ENCODE results near the gene BCAS3. TPM values are rescaled to one million over a fixed set of nuclear protein-coding genes. Genes with fewer than 3 reads are reported as not detected.
"Not testable (repeated sequence)": the region's sequence is repeated elsewhere in the genome, so short reads cannot be mapped to it uniquely, and the experiment has no call there.

The BCAS3 gene
- polyA plus RNA-seq, 1 donor from 2014 or later: 23.2 TPM

DNA sequence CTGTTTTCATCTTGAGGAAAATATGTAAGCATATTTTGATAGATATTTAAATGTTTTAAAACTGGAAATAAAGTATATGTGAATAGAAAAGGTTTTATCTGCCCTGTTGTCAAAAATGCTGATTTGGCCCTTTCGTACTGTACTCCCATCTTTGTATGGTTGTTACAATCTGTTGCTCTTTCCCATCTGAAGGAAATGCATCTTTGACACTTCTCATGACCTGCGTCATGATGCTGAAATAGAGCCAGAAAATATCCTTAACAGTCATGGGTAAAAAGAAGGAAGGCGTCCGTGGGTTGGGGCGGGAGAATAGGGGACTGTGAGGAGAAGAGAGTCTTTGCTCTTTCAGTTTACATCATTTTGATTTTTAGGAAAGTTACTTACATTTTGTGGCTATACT, 327.7 kb downstream of the BCAS3 start:
- peaks cover 10% of the 10 kb centered on the region for H3K36me3 Mint-ChIP-seq
- H3K4me1 Mint-ChIP-seq: no peaks in the 10 kb centered on the region
- no peaks in the 10 kb centered on the region for H3K27me3 Mint-ChIP-seq
- H3K4me3 Mint-ChIP-seq: no peak overlapping the region
- no peaks in the 10 kb centered on the region for H3K9me3 Mint-ChIP-seq
- H3K27ac Mint-ChIP-seq: no peak overlapping the region

DNA sequence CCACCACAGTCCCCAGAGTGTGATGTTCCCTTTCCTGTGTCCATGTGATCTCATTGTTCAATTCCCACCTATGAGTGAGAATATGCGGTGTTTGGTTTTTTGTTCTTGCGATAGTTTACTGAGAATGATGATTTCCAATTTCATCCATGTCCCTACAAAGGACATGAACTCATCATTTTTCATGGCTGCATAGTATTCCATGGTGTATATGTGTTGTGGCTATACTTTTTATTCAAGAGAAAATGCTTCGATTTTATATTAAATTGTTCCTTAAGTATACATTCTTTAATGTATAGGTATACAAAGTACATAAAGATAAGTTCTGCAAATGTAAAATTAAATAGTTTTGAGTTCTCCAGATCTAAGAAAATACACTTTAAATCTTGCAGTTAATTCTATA, 328.3 kb downstream of the BCAS3 start:
- H3K27me3 Mint-ChIP-seq, H3K27ac Mint-ChIP-seq, H3K36me3 Mint-ChIP-seq, H3K4me3 Mint-ChIP-seq, H3K4me1 Mint-ChIP-seq, H3K9me3 Mint-ChIP-seq: not testable (repeated sequence)

DNA sequence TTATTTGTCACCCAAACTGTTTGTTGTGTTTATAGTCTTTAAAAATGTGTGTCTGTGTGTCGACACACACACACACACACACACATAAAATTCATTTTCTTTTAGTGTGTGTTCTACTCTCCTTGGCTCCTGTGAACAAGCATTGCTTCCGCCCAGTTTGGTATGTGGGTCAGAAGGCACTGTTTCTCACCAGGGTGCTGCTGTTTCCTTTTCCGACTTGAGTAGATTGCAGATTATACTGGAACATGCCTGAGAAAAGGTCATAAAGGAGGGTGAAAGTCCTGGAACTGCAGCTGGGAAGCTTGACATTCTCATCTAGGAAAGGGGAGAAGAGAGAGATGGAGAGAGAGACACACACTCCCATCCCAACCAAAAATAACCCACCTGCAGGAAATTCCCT, 330.3 kb downstream of the BCAS3 start:
- H3K27ac Mint-ChIP-seq: no peak overlapping the region
- no peaks in the 10 kb centered on the region for H3K4me1 Mint-ChIP-seq
- H3K27me3 Mint-ChIP-seq: no peaks in the 10 kb centered on the region
- no peaks in the 10 kb centered on the region for H3K9me3 Mint-ChIP-seq
- H3K4me3 Mint-ChIP-seq: no peak overlapping the region
- peaks cover 10% of the 10 kb centered on the region for H3K36me3 Mint-ChIP-seq

DNA sequence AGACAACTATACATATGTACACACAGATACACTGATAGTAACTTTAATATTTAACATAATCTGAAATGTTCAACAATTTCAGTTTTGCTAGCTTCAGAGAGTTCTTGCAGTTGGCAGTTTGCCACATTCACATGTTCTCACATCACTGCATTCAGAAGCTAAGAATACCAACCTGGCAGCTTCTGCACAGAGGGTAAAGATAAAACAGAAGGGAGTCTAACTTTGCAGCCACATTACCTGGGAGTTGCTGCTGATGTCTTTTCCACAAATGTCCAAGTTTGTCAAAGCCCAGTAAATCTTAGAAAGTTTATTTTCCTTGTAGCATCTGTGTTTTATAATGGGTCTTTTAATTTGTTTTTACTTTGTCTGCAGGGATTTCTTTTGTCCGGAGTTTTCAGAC, 332.0 kb downstream of the BCAS3 start:
- Mint-ChIP-seq H3K27ac (no peak overlapping the region), H3K4me3 (no peak overlapping the region), H3K4me1 (no peaks in the 10 kb centered on the region), H3K27me3 (no peaks in the 10 kb centered on the region), H3K9me3 (no peaks in the 10 kb centered on the region), H3K36me3 (peaks cover 4% of the 10 kb centered on the region)

DNA sequence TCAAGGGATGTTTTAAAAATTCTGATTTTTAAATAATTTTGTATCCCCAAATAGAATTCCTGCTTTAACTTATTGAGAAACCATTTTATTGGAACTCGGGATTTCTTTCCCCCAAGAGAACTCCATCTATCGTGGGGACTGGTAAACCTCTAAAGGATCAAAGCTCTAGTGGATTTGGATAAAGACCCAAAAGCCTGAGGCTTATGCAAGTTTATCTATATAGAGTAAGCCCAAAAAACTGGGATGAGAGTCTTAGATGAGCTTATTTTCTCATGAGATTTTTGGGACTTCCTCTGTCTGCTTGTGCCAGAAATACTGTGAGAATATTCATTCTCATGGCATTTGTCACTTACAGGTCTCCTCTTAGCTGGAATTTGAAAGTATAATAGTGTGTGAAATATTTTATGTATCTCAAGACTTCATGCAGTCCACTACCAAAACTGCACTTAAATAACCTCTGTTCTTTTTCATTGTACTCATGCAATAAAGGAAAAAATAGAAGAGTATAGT, 333.1 kb downstream of the BCAS3 start:
- peaks cover 4% of the 10 kb centered on the region for H3K36me3 Mint-ChIP-seq
- H3K4me1 Mint-ChIP-seq: no peaks in the 10 kb centered on the region
- H3K4me3 Mint-ChIP-seq: no peak overlapping the region
- H3K9me3 Mint-ChIP-seq: no peaks in the 10 kb centered on the region
- no peak overlapping the region for H3K27ac Mint-ChIP-seq
- no peaks in the 10 kb centered on the region for H3K27me3 Mint-ChIP-seq

DNA sequence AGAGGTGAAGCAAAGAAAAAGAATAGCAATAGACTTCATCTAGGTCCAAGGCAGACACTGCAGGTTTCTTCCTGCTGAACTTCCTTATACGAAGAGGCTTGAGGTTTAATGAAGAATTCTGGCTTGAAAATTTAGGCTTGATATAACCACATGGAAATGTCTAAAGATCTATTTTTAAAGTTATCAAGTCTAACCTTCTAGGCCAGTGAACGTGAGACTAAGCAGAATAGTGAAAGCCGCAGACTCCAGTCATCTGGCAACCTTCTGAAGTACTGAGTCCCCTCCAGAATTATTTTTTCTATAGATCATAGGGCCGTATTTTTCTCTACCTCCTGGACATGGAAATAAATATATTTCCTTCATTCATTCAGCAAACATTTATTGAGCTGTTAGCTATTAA, 333.6 kb downstream of the BCAS3 start:
- no peak overlapping the region for H3K27ac Mint-ChIP-seq
- H3K4me3 Mint-ChIP-seq: no peak overlapping the region
- no peaks in the 10 kb centered on the region for H3K4me1 Mint-ChIP-seq
- peaks cover 7% of the 10 kb centered on the region for H3K36me3 Mint-ChIP-seq
- H3K9me3 Mint-ChIP-seq: no peaks in the 10 kb centered on the region
- no peaks in the 10 kb centered on the region for H3K27me3 Mint-ChIP-seq

DNA sequence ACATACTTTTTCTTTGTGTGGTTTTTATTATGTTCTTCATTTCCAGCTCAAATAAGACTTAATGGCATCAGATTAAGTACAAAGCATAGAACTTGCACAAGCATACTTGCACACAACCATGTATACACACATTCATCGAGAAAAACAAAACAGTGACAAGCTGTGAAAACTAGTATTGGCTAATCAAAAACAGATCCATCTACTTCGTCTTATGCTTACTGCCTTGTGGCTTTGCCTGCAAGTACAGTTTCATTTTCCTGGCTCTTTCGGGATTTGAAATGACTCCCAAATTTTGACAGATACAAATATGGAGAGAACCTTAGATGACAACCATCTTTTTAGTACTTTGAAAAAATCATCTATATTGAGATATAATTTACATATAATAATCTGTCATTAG, 338.3 kb downstream of the BCAS3 start:
- H3K9me3 Mint-ChIP-seq: no peaks in the 10 kb centered on the region
- no peak overlapping the region for H3K27ac Mint-ChIP-seq
- peaks cover 10% of the 10 kb centered on the region for H3K36me3 Mint-ChIP-seq
- H3K4me3 Mint-ChIP-seq: no peak overlapping the region
- no peaks in the 10 kb centered on the region for H3K27me3 Mint-ChIP-seq
- no peaks in the 10 kb centered on the region for H3K4me1 Mint-ChIP-seq

DNA sequence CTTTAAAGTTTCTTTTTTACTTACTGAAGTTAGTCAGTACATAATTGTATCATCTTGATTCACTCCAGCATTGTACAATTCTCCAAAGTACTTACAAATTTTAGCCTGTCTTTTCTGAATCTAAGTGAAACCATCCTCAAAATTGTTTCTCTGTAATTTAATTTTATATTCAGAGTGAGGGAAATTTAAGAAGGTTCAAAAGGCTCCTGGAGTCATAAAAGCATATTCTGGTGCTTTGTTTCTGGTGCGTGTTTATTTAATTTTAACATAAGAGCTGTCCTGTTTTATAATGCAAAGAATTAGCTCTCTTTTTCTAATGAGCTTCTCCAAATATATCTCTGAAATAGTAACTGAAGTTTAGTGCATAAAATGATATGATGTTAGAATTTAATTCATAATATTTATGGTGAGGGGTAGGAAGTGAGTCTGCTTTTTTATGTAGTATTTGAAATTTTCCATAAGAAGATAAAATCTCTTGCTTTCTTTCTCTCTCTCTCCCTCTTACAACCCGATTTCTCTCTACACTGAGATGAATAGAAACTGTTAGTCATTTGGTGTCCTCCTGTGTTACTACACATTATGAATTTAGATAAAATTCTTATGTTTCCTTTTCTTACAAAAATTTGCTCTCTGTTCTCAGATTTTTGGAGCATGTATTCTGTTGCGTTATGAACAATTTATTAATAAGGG, 339.8 kb downstream of the BCAS3 start:
- no peak overlapping the region for H3K27ac Mint-ChIP-seq
- H3K27me3 Mint-ChIP-seq: no peaks in the 10 kb centered on the region
- H3K4me1 Mint-ChIP-seq: no peaks in the 10 kb centered on the region
- H3K9me3 Mint-ChIP-seq: no peaks in the 10 kb centered on the region
- no peak overlapping the region for H3K4me3 Mint-ChIP-seq
- H3K36me3 Mint-ChIP-seq: peaks cover 13% of the 10 kb centered on the region

DNA sequence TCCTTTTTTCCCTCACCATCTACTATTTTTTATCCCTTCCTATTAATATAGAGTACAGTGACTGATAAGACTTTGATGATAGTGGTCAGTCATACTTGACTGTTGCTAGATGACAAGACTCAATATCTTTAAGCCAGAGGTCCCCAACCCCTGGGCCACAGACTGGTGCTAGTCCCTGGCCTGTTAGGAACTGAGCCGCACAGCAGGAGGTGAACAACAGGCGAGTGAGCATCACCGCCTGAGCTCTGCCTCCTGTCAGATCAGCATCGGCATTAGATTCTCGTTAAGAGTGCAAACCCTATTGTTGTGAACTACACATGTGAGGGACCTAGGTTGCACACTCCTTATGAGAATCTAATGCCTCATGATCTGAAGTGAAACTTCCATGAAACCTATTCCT, 341.3 kb downstream of the BCAS3 start:
- Mint-ChIP-seq H3K36me3 (peaks cover 16% of the 10 kb centered on the region), H3K4me3 (no peak overlapping the region), H3K9me3 (no peaks in the 10 kb centered on the region), H3K4me1 (no peaks in the 10 kb centered on the region), H3K27me3 (no peaks in the 10 kb centered on the region), H3K27ac (no peak overlapping the region)

DNA sequence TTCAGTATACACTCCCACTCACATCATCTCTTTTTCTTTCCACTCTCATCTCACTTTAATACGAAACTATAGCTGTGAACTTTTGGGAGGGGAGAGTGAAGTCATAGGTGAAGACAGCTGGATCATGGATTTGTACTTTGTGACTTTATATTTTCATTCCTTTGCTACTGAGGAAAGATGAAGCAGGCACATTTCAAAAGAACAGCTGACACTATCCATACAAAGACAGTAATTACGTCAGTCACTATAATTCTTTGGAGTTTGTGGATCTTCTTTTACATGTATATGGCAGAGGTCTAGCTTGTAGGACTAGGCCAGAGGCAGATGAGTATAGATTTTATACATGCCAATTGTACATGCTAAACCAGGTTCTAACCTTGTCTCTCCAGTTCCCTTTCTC, 346.3 kb downstream of the BCAS3 start:
- no peak overlapping the region for H3K4me3 Mint-ChIP-seq
- no peaks in the 10 kb centered on the region for H3K4me1 Mint-ChIP-seq
- no peak overlapping the region for H3K27ac Mint-ChIP-seq
- peaks cover 9% of the 10 kb centered on the region for H3K36me3 Mint-ChIP-seq
- H3K9me3 Mint-ChIP-seq: peaks cover 0 to 1% (median 0%) of the 10 kb centered on the region in 3 donors
- no peaks in the 10 kb centered on the region for H3K27me3 Mint-ChIP-seq

DNA sequence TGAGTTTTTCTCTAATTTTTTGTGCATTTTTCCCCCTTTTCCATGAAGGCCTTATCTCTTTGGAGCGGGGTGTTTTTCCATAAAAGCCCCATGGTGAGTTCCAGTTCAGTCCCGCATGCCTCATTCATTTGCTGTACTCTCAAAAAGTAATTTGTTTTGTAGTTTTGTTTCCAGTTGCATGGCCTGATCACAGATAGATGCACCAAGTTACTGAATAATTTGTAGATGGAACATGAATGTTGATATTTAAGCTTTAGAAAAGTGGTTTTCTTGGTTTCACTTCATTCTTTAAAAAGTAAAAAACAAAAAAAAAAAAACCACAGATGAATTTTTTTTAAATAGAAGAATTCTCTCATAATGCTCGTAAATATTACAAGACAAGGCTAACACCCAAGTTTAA, 349.2 kb downstream of the BCAS3 start:
- H3K27me3 Mint-ChIP-seq: no peaks in the 10 kb centered on the region
- H3K4me3 Mint-ChIP-seq: no peak overlapping the region

DNA sequence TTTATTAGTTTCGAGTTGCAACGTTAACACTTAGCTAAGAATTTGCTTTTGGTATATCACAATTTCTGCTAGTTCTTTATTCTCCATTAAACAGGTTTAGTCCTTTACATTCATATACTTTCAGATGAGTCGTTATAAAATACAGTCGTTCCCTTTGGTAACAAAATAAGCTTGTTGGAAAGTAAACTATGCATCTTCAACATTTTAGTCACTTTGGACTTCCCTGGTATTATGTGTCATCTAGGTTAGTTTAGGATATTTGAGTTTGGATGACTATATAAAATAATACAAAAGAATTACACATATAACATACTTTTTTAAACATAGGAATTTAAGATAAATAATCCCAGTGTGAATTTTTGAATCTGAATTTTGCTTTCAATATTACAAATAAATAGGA, 351.5 kb downstream of the BCAS3 start:
- no peak overlapping the region for H3K4me3 Mint-ChIP-seq
- no peaks in the 10 kb centered on the region for H3K27me3 Mint-ChIP-seq
- H3K4me1 Mint-ChIP-seq: no peaks in the 10 kb centered on the region
- no peak overlapping the region for H3K27ac Mint-ChIP-seq
- peaks cover 0 to 1% (median 0%) of the 10 kb centered on the region in 3 donors for H3K9me3 Mint-ChIP-seq
- no peaks in the 10 kb centered on the region for H3K36me3 Mint-ChIP-seq

More for the DNA sequence above, 349.2 kb downstream of the BCAS3 start:
- no peaks in the 10 kb centered on the region for H3K4me1 Mint-ChIP-seq
- H3K36me3 Mint-ChIP-seq: peaks cover 4% of the 10 kb centered on the region
- H3K27ac Mint-ChIP-seq: no peak overlapping the region
- H3K9me3 Mint-ChIP-seq: peaks cover 0 to 1% (median 0%) of the 10 kb centered on the region in 3 donors

DNA sequence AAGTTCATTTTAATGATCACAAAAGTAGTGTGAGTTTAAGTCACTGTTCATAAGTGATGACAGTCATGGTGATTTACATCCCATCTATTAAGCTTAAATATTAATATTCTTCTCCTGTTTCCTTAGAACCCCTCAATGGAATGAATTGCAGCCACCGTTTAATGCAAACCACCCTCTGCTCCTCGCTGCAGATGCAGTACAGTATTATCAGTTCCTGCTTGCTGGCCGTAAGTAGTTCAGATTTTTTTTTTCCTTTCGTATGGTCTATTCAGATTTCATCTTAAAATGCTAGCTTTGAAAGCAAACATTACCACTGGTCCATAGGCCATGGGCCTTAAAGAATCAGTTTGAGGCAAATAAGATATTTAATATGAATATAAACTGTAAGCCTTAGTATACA, 363.0 kb downstream of the BCAS3 start:
- no peaks in the 10 kb centered on the region for H3K27me3 Mint-ChIP-seq
- H3K4me3 Mint-ChIP-seq: no peak overlapping the region
- no peak overlapping the region for H3K27ac Mint-ChIP-seq
- no peaks in the 10 kb centered on the region for H3K4me1 Mint-ChIP-seq
- H3K9me3 Mint-ChIP-seq: peaks cover 0 to 4% (median 0%) of the 10 kb centered on the region in 3 donors
- H3K36me3 Mint-ChIP-seq: peaks cover 16% of the 10 kb centered on the region

DNA sequence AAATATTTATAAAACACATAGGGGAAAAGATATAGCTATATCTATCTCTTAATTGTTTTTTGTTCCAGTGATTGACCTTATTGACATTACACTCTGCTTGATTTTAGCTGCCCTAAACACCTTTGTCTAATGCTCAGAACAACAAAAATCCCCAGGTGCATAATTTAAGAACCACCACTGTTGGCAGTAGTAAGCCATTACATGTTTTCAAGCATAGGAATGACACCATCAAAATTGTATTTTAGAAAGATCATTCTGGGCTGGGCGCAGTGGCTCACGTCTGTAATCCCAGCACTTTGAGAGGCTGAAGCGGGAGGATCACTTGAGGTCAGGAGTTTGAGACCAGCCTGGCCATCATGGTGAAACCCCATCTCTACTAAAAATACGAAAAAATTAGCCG, 364.7 kb downstream of the BCAS3 start:
- H3K4me1 Mint-ChIP-seq, H3K27ac Mint-ChIP-seq, H3K9me3 Mint-ChIP-seq, H3K4me3 Mint-ChIP-seq, H3K27me3 Mint-ChIP-seq: not testable (repeated sequence)
- peaks cover 19% of the 10 kb centered on the region for H3K36me3 Mint-ChIP-seq

DNA sequence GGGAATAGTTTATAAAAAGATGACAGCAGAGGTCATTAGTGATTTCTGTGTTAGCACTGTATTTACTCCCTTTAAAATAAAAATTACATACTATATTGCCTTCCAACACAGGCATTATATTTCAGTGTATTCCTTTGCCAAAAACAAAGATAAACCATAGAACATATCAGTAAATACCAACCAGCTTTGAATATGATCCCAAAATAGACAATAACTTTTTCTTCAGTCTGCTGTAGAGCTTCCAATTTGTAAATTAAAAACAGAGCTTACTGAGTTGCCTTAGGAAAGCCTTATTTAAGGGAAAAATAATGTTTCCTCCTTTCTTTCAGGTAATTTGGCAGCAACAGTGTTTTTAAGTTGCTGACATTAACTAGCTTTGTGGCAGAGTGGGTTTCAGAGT, 369.9 kb downstream of the BCAS3 start:
- Mint-ChIP-seq H3K9me3 (no peaks in the 10 kb centered on the region), H3K36me3 (peaks cover 4% of the 10 kb centered on the region), H3K27ac (no peak overlapping the region), H3K27me3 (no peaks in the 10 kb centered on the region), H3K4me1 (peaks cover 0 to 1% (median 0%) of the 10 kb centered on the region in 3 donors), H3K4me3 (no peak overlapping the region)

DNA sequence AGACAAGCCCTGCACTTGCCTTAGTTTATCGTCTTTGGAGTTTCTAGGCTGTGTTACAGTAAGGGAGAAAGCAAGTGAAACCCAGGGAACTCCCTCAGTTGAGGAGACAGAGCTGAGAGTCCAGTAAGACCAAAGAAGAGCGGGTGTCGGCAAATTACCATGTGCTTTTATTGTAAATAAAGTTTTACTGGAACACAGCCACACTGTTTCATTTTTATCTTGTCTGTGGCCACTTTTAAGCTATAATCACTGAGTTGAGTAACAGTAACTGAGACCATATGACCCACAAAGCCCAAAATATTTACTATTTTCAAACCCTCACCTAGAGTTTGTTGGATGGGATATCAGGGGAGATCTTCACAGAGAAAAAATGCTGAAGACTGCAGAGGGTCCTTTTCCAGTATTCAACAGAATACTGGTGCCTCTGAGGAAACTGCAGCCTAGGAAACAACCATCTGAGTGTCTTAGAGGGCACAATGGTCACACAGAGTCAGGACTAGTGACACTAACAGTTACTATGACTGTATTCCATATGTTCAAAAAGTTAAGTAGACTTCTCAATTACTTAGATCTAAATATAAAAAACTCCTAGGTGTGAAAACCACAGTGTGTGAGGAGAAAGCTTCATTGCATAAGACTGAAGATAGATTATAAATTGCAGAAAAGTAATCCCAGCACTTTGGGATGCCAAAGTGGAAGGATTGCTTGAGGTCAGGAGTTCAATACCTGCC, 370.9 kb downstream of the BCAS3 start:
- Mint-ChIP-seq H3K27me3 (no peaks in the 10 kb centered on the region), H3K9me3 (no peaks in the 10 kb centered on the region), H3K4me1 (peaks cover 0 to 1% (median 0%) of the 10 kb centered on the region in 3 donors), H3K27ac (no peak overlapping the region), H3K36me3 (peaks cover 2% of the 10 kb centered on the region), H3K4me3 (no peak overlapping the region)
